ENCODE results near the gene ZDHHC20.

DNA sequence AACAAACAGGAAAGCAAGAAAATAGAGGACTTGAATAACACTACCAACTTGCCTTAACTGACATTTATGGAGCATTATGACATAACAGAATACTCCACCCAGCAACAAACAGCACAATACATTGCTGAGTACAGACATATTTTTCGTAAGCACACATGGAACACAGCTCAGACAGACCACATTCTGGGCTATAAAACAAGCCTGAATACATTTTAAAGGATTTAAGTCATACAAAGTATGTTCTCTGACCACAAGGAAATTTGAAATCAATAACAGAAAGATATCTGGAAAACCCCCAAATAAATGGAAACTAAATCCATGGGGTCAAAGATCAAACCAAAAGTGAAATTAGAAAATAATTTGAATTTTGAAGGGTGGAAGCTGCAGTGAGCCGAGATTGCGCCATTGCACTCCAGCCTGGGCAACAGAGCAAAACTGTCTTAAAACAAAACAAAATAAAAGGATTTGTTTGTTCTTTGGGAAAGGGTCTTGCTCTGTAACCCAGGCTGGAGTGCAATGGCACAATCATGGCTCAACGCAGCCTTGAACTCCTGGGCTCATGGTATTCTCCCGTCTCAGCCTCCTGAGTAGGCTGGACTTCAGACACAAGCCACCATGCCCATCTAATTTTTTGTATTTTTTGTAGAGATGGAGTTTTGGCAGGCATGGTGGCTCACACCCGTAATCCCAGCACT, 5.6 kb downstream of the ZDHHC20 start:
- TF ChIP-seq POLR2A (IDR thresholded peaks at IDR 0.05; ENCODE audit: low read depth, low read length) (no peak), PAX5 (IDR thresholded peaks at IDR 0.05; ENCODE audit: insufficient read depth, low read length, severe bottlenecking) (no peak)

Measured in GM12891 (cell line).